Mucosa of descending colon (tissue), 3 donors: ENCODE results near the gene C14orf119. TPM values are rescaled to one million over a fixed set of nuclear protein-coding genes. Genes with fewer than 3 reads are reported as not detected.

ENCODE experiments used
- ATAC-seq: fragments of 200-7000 bp; cut with Tn5 transposase; one replicate; pipeline ENCODE4 v1.9.1; 2020; ENCODE audit warnings: mild to moderate bottlenecking, moderate library complexity
- DNase-seq, 3 donors: peaks; one replicate each; pipeline ENCODE4 v3.0.0-alpha.2; 2020
- H3K36me3 ChIP-seq: fragments of 200-600 bp; one replicate; pipeline ENCODE4 v1.8.0; 2021; ENCODE audit warnings: low read depth, mild to moderate bottlenecking
- H3K4me1 ChIP-seq: fragments of 200-600 bp; one replicate; pipeline ENCODE4 v1.8.0; 2021; ENCODE audit warnings: low read depth, mild to moderate bottlenecking
- H3K4me3 ChIP-seq: fragments of 200-600 bp; one replicate; pipeline ENCODE4 v1.8.0; 2021; ENCODE audit warnings: mild to moderate bottlenecking
- H3K9me3 ChIP-seq: fragments of 200-600 bp; one replicate; pipeline ENCODE4 v1.8.0; 2021; ENCODE audit warnings: mild to moderate bottlenecking
- CTCF ChIP-seq: fragments of 200-600 bp; IDR thresholded peaks from one replicate; pipeline ENCODE4 v1.8.0; 2022; ENCODE audit warnings: antibody characterized with exemption, mild to moderate bottlenecking
- intact Hi-C, 2 donors: fragments of 100-400 bp; cut with DNase I in 1 of 2; cut with micrococcal nuclease in 1 of 2; formaldehyde crosslinking; loops; one replicate each; pipeline versions ENCODE4 v1.11.0 to v1.11.1; 2022; cut with DNase I, micrococcal nuclease
- total RNA-seq, 3 donors: library from RNA; stranded (reverse); fragmentation: NEBNext Ultra II Directional in 2 of 3; extraction: Animal tissue kit (Norgen Biotek cat#: 25700) in 2 of 3; gene quantifications; one replicate each; pipeline versions ENCODE4 v1.2.1 to v1.2.4, GENCODE V29; 2021 to 2023
- donor health status: DM: no; HTN: no; CAD: no; lungs with moderate emphysema.
- donor health status: DM: no; HTN: no; CAD: no.
- donor health status: DM: no; HTN: yes; CAD: no.

C14orf119 gene
- total RNA-seq, 3 donors from 2014 or later = 46.6 to 48.3 (median 48.0) TPM

- ATAC-seq = peak; percentile 92
- DNase-seq = peak; percentile 90 to 93 (median 92)
- H3K4me1 ChIP-seq = no peaks in the 10 kb centered on the region
- intact Hi-C loops = loop anchor here (1.0 to 2.0 kb wide), 2 partner anchors 64 to 67 kb away; no protein-coding TSS in a partner anchor
- TF ChIP-seq CTCF = peak; percentile 99
- H3K36me3 ChIP-seq = no peaks in the 10 kb centered on the region
- H3K4me3 ChIP-seq = no peak overlapping the region
- H3K9me3 ChIP-seq = no peaks in the 10 kb centered on the region
These were observed 25.4 kb downstream of the C14orf119 start for GRCh38 chr14:23120541-23121251.

GRCh38 chr14:23121361-23121771 is 26.1 kb downstream of the C14orf119 start:
- no peak for ATAC-seq
- no peaks in the 10 kb centered on the region for H3K36me3 ChIP-seq
- intact Hi-C loops = loop anchor here in 1 of 2 donors (2.0 kb wide), 1 partner anchor 63 kb away; no protein-coding TSS in a partner anchor
- H3K4me3 ChIP-seq = no peak overlapping the region
- DNase-seq = peak in 1 of 3 donors; percentile 42
- no peaks in the 10 kb centered on the region for H3K9me3 ChIP-seq
- H3K4me1 ChIP-seq = no peaks in the 10 kb centered on the region
- TF ChIP-seq CTCF = no peak

GRCh38 chr14:23122086-23122485 is 26.8 kb downstream of the C14orf119 start:
- no peak for DNase-seq

GRCh38 chr14:23123419-23123818 is 28.1 kb downstream of the C14orf119 start:
- intact Hi-C loops = no loop called here
- TF ChIP-seq CTCF = no peak
- DNase-seq = peak; percentile 90 to 96 (median 92)

More at GRCh38 chr14:23122086-23122485, 26.8 kb downstream of the C14orf119 start:
- TF ChIP-seq CTCF = no peak
- H3K4me1 ChIP-seq = no peaks in the 10 kb centered on the region
- no peak overlapping the region for H3K4me3 ChIP-seq
- no peaks in the 10 kb centered on the region for H3K36me3 ChIP-seq
- intact Hi-C loops = no loop called here
- H3K9me3 ChIP-seq = no peaks in the 10 kb centered on the region
- no peak for ATAC-seq

GRCh38 chr14:23124337-23124954 is 29.1 kb downstream of the C14orf119 start:
- Histone ChIP-seq H3K9me3 (no peaks in the 10 kb centered on the region), H3K36me3 (no peaks in the 10 kb centered on the region), H3K4me3 (no peak overlapping the region), H3K4me1 (no peaks in the 10 kb centered on the region)
- ATAC-seq (no peak), DNase-seq (no peak)
- TF ChIP-seq CTCF = no peak
- intact Hi-C loops = no loop called here

More at GRCh38 chr14:23123419-23123818, 28.1 kb downstream of the C14orf119 start:
- Histone ChIP-seq H3K9me3 (no peaks in the 10 kb centered on the region), H3K4me1 (no peaks in the 10 kb centered on the region), H3K36me3 (no peaks in the 10 kb centered on the region), H3K4me3 (no peak overlapping the region)
- peak; percentile 77 for ATAC-seq
